Kidney (tissue), 14 donors: ENCODE results near the gene KCNJ8. TPM values are rescaled to one million over a fixed set of nuclear protein-coding genes. Genes with fewer than 3 reads are reported as not detected.
"Not testable (repeated sequence)": the region's sequence is repeated elsewhere in the genome, so short reads cannot be mapped to it uniquely, and the experiment has no call there.

Experiments used
- DNase-seq, 5 donors: peaks; one replicate each; pipeline ENCODE4 v3.0.0-alpha.2; 2013 to 2020
- FAIRE-seq: peaks from 2 replicates; lab custom pipeline; 2012; peaks lifted over from hg19 to GRCh38; lab: Jason Lieb, UNC
- H3K27ac ChIP-seq, 2 donors: one replicate each; pipeline ENCODE4 v1.7.0; 2013; ENCODE audit warnings: low read depth in 2 of 2, low read length in 2 of 2, inconsistent platforms in 1 of 2
- H3K27me3 ChIP-seq: one replicate; pipeline ENCODE4 v1.7.1; 2013; ENCODE audit warnings: low read length, inconsistent platforms; ENCODE audit not compliant: control insufficient read depth, insufficient read depth
- H3K36me3 ChIP-seq, 3 donors: one replicate each; pipeline versions ENCODE4 v1.7.0 to v1.7.1; 2013; ENCODE audit warnings: low read length in 3 of 3, control low read depth in 1 of 3, inconsistent platforms in 1 of 3; ENCODE audit not compliant: insufficient read depth in 3 of 3, control insufficient read depth in 2 of 3
- H3K4me1 ChIP-seq, 3 donors: one replicate each; pipeline versions ENCODE4 v1.7.0 to v1.7.1; 2013; ENCODE audit warnings: low read length in 3 of 3, inconsistent platforms in 1 of 3, low read depth in 1 of 3; ENCODE audit not compliant: control insufficient read depth in 2 of 3, insufficient read depth in 2 of 3
- H3K4me3 ChIP-seq, 3 donors: one replicate each; pipeline versions ENCODE4 v1.7.0 to v1.8.1; 2013; ENCODE audit warnings: low read length in 3 of 3, control low read depth in 1 of 3, inconsistent platforms in 1 of 3
- H3K9ac ChIP-seq, 3 donors: one replicate each; pipeline versions ENCODE4 v1.7.0 to v1.7.1; 2013; ENCODE audit warnings: low read length in 3 of 3, control low read depth in 1 of 3, inconsistent platforms in 1 of 3
- H3K9me3 ChIP-seq, 3 donors: one replicate each; pipeline versions ENCODE4 v1.7.0 to v1.7.1; 2013; ENCODE audit warnings: low read length in 3 of 3, control low read depth in 1 of 3, inconsistent platforms in 1 of 3; ENCODE audit not compliant: control insufficient read depth in 2 of 3, insufficient read depth in 1 of 3
- CTCF ChIP-seq: IDR thresholded peaks from 3 replicates; pipeline ENCODE4 v1.5.1; 2012; ENCODE audit warnings: mild to moderate bottlenecking, moderate library complexity, borderline replicate concordance; ENCODE audit not compliant: insufficient read depth; ENCODE audit errors: extremely low read depth
- intact Hi-C: fragments of 100-400 bp; cut with DNase I; formaldehyde crosslinking; loops from one replicate; pipeline ENCODE4 v1.11.1; 2022
- polyA plus RNA-seq: library from polyadenylated mRNA; stranded (reverse); fragments of 350-450 nt; fragmentation: Illumina TruSeq; extraction: RNeasy Lipid Tissue Mini Kit (QIAGEN cat#74804); gene quantifications from one replicate; pipeline ENCODE4 v1.2.3, GENCODE V29; 2014; ENCODE audit warnings: low read depth, low replicate concordance; ENCODE audit not compliant: insufficient read depth
- total RNA-seq: library from RNA; stranded (reverse); fragmentation: NEBNext Ultra II Directional; extraction: Animal tissue kit (Norgen Biotek cat#: 25700); gene quantifications from one replicate; pipeline ENCODE4 v1.2.1, GENCODE V29; 2021
- donor health status: control.
- donor health status: control.
- donor health status: control.
- donor health status: control.
- donor health status: control.
- donor health status: DM: yes; HTN: yes; CAD: no.
- donor health status: Normal renal cell carcinoma (clear cell type).

Gene KCNJ8
- total and polyA plus RNA-seq, 2 donors from 2014 or later = 5.6 to 13.1 TPM

GRCh38 chr12:21800011-21800410 is 25.5 kb upstream of the KCNJ8 start:
- H3K27me3 ChIP-seq = no peaks in the 10 kb centered on the region
- no peak overlapping the region for H3K27ac ChIP-seq
- intact Hi-C loops = no loop called here
- H3K4me1 ChIP-seq = no peaks in the 10 kb centered on the region
- no peak overlapping the region for H3K9ac ChIP-seq
- H3K9me3 ChIP-seq = no peaks in the 10 kb centered on the region
- TF ChIP-seq CTCF = no peak
- H3K36me3 ChIP-seq = no peaks in the 10 kb centered on the region
- no peak overlapping the region for H3K4me3 ChIP-seq
- DNase-seq = peak in 1 of 5 donors; percentile 19
- no peak for FAIRE-seq

- no peak overlapping the region for H3K4me3 ChIP-seq
- no peak overlapping the region for H3K27ac ChIP-seq
These were observed 23.0 kb upstream of the KCNJ8 start for GRCh38 chr12:21797539-21797938.

GRCh38 chr12:21795648-21796328 is 21.3 kb upstream of the KCNJ8 start:
- DNase-seq (no peak), FAIRE-seq (no peak)
- Histone ChIP-seq H3K27me3 (no peaks in the 10 kb centered on the region), H3K9me3 (no peaks in the 10 kb centered on the region), H3K4me3 (no peak overlapping the region), H3K9ac (no peak overlapping the region), H3K27ac (no peak overlapping the region), H3K4me1 (no peaks in the 10 kb centered on the region), H3K36me3 (no peaks in the 10 kb centered on the region)
- intact Hi-C loops = no loop called here
- TF ChIP-seq CTCF = no peak

More at GRCh38 chr12:21797539-21797938, 23.0 kb upstream of the KCNJ8 start:
- no peak for TF ChIP-seq CTCF
- DNase-seq (no peak), FAIRE-seq (peak; percentile 73)
- intact Hi-C loops = no loop called here
- Histone ChIP-seq H3K9me3 (no peaks in the 10 kb centered on the region), H3K4me1 (no peaks in the 10 kb centered on the region), H3K27me3 (no peaks in the 10 kb centered on the region), H3K9ac (no peak overlapping the region), H3K36me3 (no peaks in the 10 kb centered on the region)

GRCh38 chr12:21794807-21795595 is 20.5 kb upstream of the KCNJ8 start:
- intact Hi-C loops, H3K4me1 ChIP-seq, H3K36me3 ChIP-seq, H3K27ac ChIP-seq, H3K9me3 ChIP-seq, H3K4me3 ChIP-seq, H3K9ac ChIP-seq, FAIRE-seq, H3K27me3 ChIP-seq: not testable (repeated sequence)
- peak in 1 of 5 donors; percentile 37 for DNase-seq

GRCh38 chr12:21789687-21790086 is 15.2 kb upstream of the KCNJ8 start:
- H3K4me1 ChIP-seq, H3K4me3 ChIP-seq, H3K9ac ChIP-seq, H3K9me3 ChIP-seq, FAIRE-seq, H3K27me3 ChIP-seq, H3K36me3 ChIP-seq, H3K27ac ChIP-seq, DNase-seq, intact Hi-C loops: not testable (repeated sequence)
